Endothelial cell (in vitro differentiated cells): ENCODE data around the gene FOSL2. TPM values are rescaled to one million over a fixed set of nuclear protein-coding genes. Genes with fewer than 3 reads are reported as not detected.

Experiments
- DNase-seq: peaks from one replicate; pipeline ENCODE4 v3.0.0; 2021; ENCODE audit warnings: low spot score
- H3K27ac Mint-ChIP-seq: one replicate; pipeline ENCODE4 v1.8.0; 2021; ENCODE audit warnings: mixed read lengths, inconsistent platforms; ENCODE audit not compliant: unreplicated experiment
- H3K27me3 Mint-ChIP-seq: one replicate; pipeline ENCODE4 v1.8.0; 2021; ENCODE audit warnings: mild to moderate bottlenecking, moderate library complexity, mixed read lengths, inconsistent platforms; ENCODE audit not compliant: unreplicated experiment
- H3K36me3 Mint-ChIP-seq: one replicate; pipeline ENCODE4 v1.8.0; 2021; ENCODE audit warnings: mild to moderate bottlenecking, low read depth, mixed read lengths, inconsistent platforms; ENCODE audit not compliant: unreplicated experiment
- H3K4me1 Mint-ChIP-seq: one replicate; pipeline ENCODE4 v1.8.0; 2021; ENCODE audit warnings: mild to moderate bottlenecking, mixed read lengths, inconsistent platforms; ENCODE audit not compliant: unreplicated experiment
- H3K4me3 Mint-ChIP-seq: one replicate; pipeline ENCODE4 v1.8.0; 2021; ENCODE audit warnings: mild to moderate bottlenecking, mixed read lengths, inconsistent platforms; ENCODE audit not compliant: unreplicated experiment
- H3K9me3 Mint-ChIP-seq: one replicate; pipeline ENCODE4 v1.8.0; 2021; ENCODE audit warnings: mixed read lengths, inconsistent platforms; ENCODE audit not compliant: unreplicated experiment
- CTCF ChIP-seq: fragments of 200-600 bp; sonication (generic); IDR thresholded peaks from one replicate; pipeline ENCODE4 v1.5.0; 2021; ENCODE audit warnings: antibody characterized with exemption; ENCODE audit not compliant: unreplicated experiment
- total RNA-seq: library from RNA; stranded (reverse); fragmentation: NEBNext Ultra II Directional; extraction: Animal tissue kit (Norgen Biotek cat#: 25700); gene quantifications from one replicate; pipeline ENCODE4 v1.2.1, GENCODE V29; 2021; ENCODE audit not compliant: unreplicated experiment

The FOSL2 gene
- total RNA-seq, 1 donor from 2014 or later = 24.4 TPM

GRCh38 chr2:28380219-28380618, 12.4 kb upstream of the FOSL2 start:
- TF ChIP-seq CTCF = no peak
- no peak overlapping the region for H3K4me3 Mint-ChIP-seq
- peaks cover 22% of the 10 kb centered on the region for H3K4me1 Mint-ChIP-seq
- DNase-seq = no peak
- H3K9me3 Mint-ChIP-seq = no peaks in the 10 kb centered on the region
- peaks cover 3% of the 10 kb centered on the region for H3K27me3 Mint-ChIP-seq
- no peaks in the 10 kb centered on the region for H3K36me3 Mint-ChIP-seq
- H3K27ac Mint-ChIP-seq = no peak overlapping the region

- DNase-seq = no peak
- no peak for TF ChIP-seq CTCF
- no peaks in the 10 kb centered on the region for H3K36me3 Mint-ChIP-seq
- no peaks in the 10 kb centered on the region for H3K27me3 Mint-ChIP-seq
- no peaks in the 10 kb centered on the region for H3K9me3 Mint-ChIP-seq
- H3K27ac Mint-ChIP-seq = no peak overlapping the region
- H3K4me3 Mint-ChIP-seq = no peak overlapping the region
- peaks cover 29% of the 10 kb centered on the region for H3K4me1 Mint-ChIP-seq
These were observed 11.2 kb upstream of the FOSL2 start for GRCh38 chr2:28381225-28382180.

- DNase-seq = no peak
These were observed 9.9 kb upstream of the FOSL2 start for GRCh38 chr2:28382755-28383154.

GRCh38 chr2:28387082-28387960, 5.3 kb upstream of the FOSL2 start:
- Mint-ChIP-seq H3K36me3 (no peaks in the 10 kb centered on the region), H3K27ac (no peak overlapping the region), H3K27me3 (peaks cover 12% of the 10 kb centered on the region), H3K4me1 (peaks cover 45% of the 10 kb centered on the region), H3K9me3 (no peaks in the 10 kb centered on the region), H3K4me3 (no peak overlapping the region)
- TF ChIP-seq CTCF = no peak
- DNase-seq = no peak

More at GRCh38 chr2:28382755-28383154, 9.9 kb upstream of the FOSL2 start:
- H3K4me1 Mint-ChIP-seq = peaks cover 40% of the 10 kb centered on the region
- H3K4me3 Mint-ChIP-seq = no peak overlapping the region
- TF ChIP-seq CTCF = no peak
- no peaks in the 10 kb centered on the region for H3K36me3 Mint-ChIP-seq
- no peak overlapping the region for H3K27ac Mint-ChIP-seq
- H3K9me3 Mint-ChIP-seq = no peaks in the 10 kb centered on the region
- no peaks in the 10 kb centered on the region for H3K27me3 Mint-ChIP-seq
